GM23248 (cell line): Measurements from ENCODE around the gene PIK3C2B.

ENCODE experiments used
- EZH2 ChIP-seq: fragments of 200-600 bp; sonication (generic); IDR thresholded peaks from 2 replicates; pipeline ENCODE4 v1.6.1; 2018; ENCODE audit warnings: antibody characterized with exemption, mild to moderate bottlenecking; ENCODE audit not compliant: insufficient read depth, poor library complexity, severe bottlenecking
- EZH2phosphoT487 ChIP-seq: fragments of 200-600 bp; sonication (generic); IDR thresholded peaks from 2 replicates; pipeline ENCODE4 v1.6.1; 2018; ENCODE audit warnings: antibody characterized with exemption, moderate library complexity, mild to moderate bottlenecking, low read depth; ENCODE audit not compliant: insufficient read depth

DNA sequence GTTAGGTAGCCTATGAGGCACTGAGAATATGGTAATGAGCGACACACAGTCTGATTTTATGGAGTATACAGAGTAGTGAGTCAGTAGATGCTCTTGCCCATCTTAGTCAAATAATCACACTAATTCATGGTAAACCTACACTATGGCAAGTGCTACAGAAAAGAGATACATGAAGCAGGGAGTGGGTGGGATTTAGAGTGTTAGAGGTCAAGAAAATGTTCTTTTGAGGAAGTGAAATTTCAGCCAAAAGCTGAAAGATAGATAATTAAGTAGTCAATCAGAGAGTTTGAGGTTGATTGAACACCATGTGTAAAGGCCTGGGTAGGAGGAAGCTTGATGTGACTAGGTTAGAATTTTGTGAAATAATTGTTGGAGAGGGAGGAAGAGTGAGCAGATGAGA is 36.3 kb upstream of the PIK3C2B start:
- TF ChIP-seq EZH2 (no peak), EZH2phosphoT487 (no peak)
